Measurements from ENCODE around the gene SDK1.

GRCh38 chr7:3527496-3528124 lies 226.6 kb downstream of the SDK1 start:
- TF ChIP-seq CTCF (IDR thresholded peaks at IDR 0.05; ENCODE audit: low read depth, low read length, missing input control) (no peak), YY1 (IDR thresholded peaks at IDR 0.05) (no peak), REST (IDR thresholded peaks at IDR 0.05) (no peak)

All from liver (tissue), 2 donors.